AG04450 (cell line): ENCODE measurements around the gene SH3RF2. TPM values are rescaled to one million over a fixed set of nuclear protein-coding genes. Genes with fewer than 3 reads are reported as not detected.

Source experiments
- CTCF ChIA-PET: fragments of 300-600, 350-600 bp; formaldehyde crosslinking; extraction: SDS; loops from one replicate; lab custom pipeline; 2022; ENCODE audit warnings: antibody characterized with exemption, inconsistent platforms; lab: Charles Lee
- POLR2A ChIA-PET: fragments of 350-600 bp; formaldehyde crosslinking; extraction: SDS; loops from one replicate; lab custom pipeline; 2021; ENCODE audit warnings: antibody characterized with exemption, inconsistent platforms; lab: Yijun Ruan, JAX
- DNase-seq: peaks from one replicate; pipeline ENCODE4 v3.0.0-alpha.2; 2011; ENCODE audit warnings: low read depth, low spot score
- H3K27ac ChIP-seq: one replicate; pipeline ENCODE4 v1.5.1; 2012; ENCODE audit warnings: low read depth, low read length, control low read depth
- H3K27me3 ChIP-seq: one replicate; pipeline ENCODE4 v1.6.0; 2012; ENCODE audit warnings: low read length; ENCODE audit not compliant: control insufficient read depth, insufficient read depth
- H3K4me3 ChIP-seq: 2 replicates; pipeline ENCODE4 v1.5.1; 2011; ENCODE audit warnings: mild to moderate bottlenecking, low read depth, low read length, control low read depth
- H3K9me3 ChIP-seq: 2 replicates; pipeline ENCODE4 v1.5.1; 2012; ENCODE audit warnings: low read length; ENCODE audit not compliant: control insufficient read depth, insufficient read depth
- CTCF ChIP-seq: IDR thresholded peaks from 2 replicates; pipeline ENCODE4 v1.5.1; 2011; ENCODE audit warnings: low read depth, low read length, control low read depth, inconsistent platforms
- polyA plus RNA-seq: library from polyadenylated mRNA; depleted of rRNA; stranded (reverse); fragments of >200 nt; gene quantifications from 2 replicates; pipeline ENCODE4 v1.2.3, GENCODE V29; 2011

Gene SH3RF2
- polyA plus RNA-seq, 1 experiment, result 0.87 TPM

GRCh38 chr5:145919413-145919812, 17.0 kb upstream of the SH3RF2 start:
- Histone ChIP-seq H3K4me3 (no peak overlapping the region), H3K9me3 (no peaks in the 10 kb centered on the region), H3K27me3 (no peaks in the 10 kb centered on the region), H3K27ac (no peak overlapping the region)
- no peak for TF ChIP-seq CTCF
- POLR2A ChIA-PET, result no interaction called here
- no peak for DNase-seq
- CTCF ChIA-PET, result no interaction called here

- DNase-seq, result no peak
- H3K4me3 ChIP-seq, result no peak overlapping the region
- ChIA-PET CTCF (no interaction called here), POLR2A (no interaction called here)
- H3K27me3 ChIP-seq, result no peaks in the 10 kb centered on the region
- no peaks in the 10 kb centered on the region for H3K9me3 ChIP-seq
- no peak overlapping the region for H3K27ac ChIP-seq
- no peak for TF ChIP-seq CTCF
Observed at GRCh38 chr5:145920542-145921210, 15.7 kb upstream of the SH3RF2 start.

GRCh38 chr5:145921211-145921610, 15.2 kb upstream of the SH3RF2 start:
- no peak for TF ChIP-seq CTCF
- CTCF ChIA-PET, result no interaction called here
- Histone ChIP-seq H3K9me3 (no peaks in the 10 kb centered on the region), H3K27ac (no peak overlapping the region), H3K27me3 (no peaks in the 10 kb centered on the region), H3K4me3 (no peak overlapping the region)
- POLR2A ChIA-PET, result no interaction called here
- DNase-seq, result no peak

GRCh38 chr5:145922059-145922458, 14.3 kb upstream of the SH3RF2 start:
- H3K9me3 ChIP-seq, result no peaks in the 10 kb centered on the region
- DNase-seq, result no peak
- H3K27me3 ChIP-seq, result no peaks in the 10 kb centered on the region
- no peak overlapping the region for H3K4me3 ChIP-seq
- no peak overlapping the region for H3K27ac ChIP-seq
- TF ChIP-seq CTCF, result no peak
- CTCF ChIA-PET, result no interaction called here
- POLR2A ChIA-PET, result no interaction called here

GRCh38 chr5:145923405-145923804, 13.0 kb upstream of the SH3RF2 start:
- no peak overlapping the region for H3K27ac ChIP-seq
- H3K27me3 ChIP-seq, result no peaks in the 10 kb centered on the region
- ChIA-PET POLR2A (no interaction called here), CTCF (no interaction called here)
- H3K9me3 ChIP-seq, result no peaks in the 10 kb centered on the region
- H3K4me3 ChIP-seq, result no peak overlapping the region
- DNase-seq, result no peak
- TF ChIP-seq CTCF, result no peak
